HL-60 (cell line): ENCODE data around the gene COQ8B.

Source experiments
- CTCF ChIP-seq: IDR thresholded peaks from one replicate; pipeline ENCODE4 v1.5.1; 2011; ENCODE audit warnings: low read length, control low read depth, inconsistent platforms; ENCODE audit not compliant: insufficient read depth
- POLR2AphosphoS5 ChIP-seq: IDR thresholded peaks from 2 replicates; pipeline ENCODE4 v1.6.1; 2012; ENCODE audit warnings: low read depth
- REST ChIP-seq: IDR thresholded peaks from 2 replicates; pipeline ENCODE4 v1.6.1; 2012; ENCODE audit warnings: low read depth; ENCODE audit not compliant: insufficient replicate concordance

GRCh38 chr19:40713939-40714338 lies 2.7 kb downstream of the COQ8B start:
- TF ChIP-seq CTCF (no peak), REST (no peak), POLR2AphosphoS5 (no peak)
